NCI-H1417 (cell line): ENCODE measurements around the gene ZZZ3.
"Not testable (repeated sequence)": the region's sequence is repeated elsewhere in the genome, so short reads cannot be mapped to it uniquely, and the experiment has no call there.

ENCODE experiments used
- DNase-seq, 3 experiments: peaks; one replicate each; lab custom pipeline; 2025; lab: John Stamatoyannopoulos, UW

ZZZ3 gene

GRCh38 chr1:77670330-77670729, 12.1 kb downstream of the ZZZ3 start:
- no peak for DNase-seq

- DNase-seq, result no peak
Measured at GRCh38 chr1:77668924-77669449, 13.5 kb downstream of the ZZZ3 start.

GRCh38 chr1:77664939-77665516, 17.4 kb downstream of the ZZZ3 start:
- no peak for DNase-seq

- DNase-seq, result no peak
Measured at GRCh38 chr1:77661696-77662095, 20.8 kb downstream of the ZZZ3 start.

- DNase-seq, result no peak
Measured at GRCh38 chr1:77659879-77660593, 22.4 kb downstream of the ZZZ3 start.

- no peak for DNase-seq
Measured at GRCh38 chr1:77658271-77658670, 24.2 kb downstream of the ZZZ3 start.

GRCh38 chr1:77655431-77655974, 27.0 kb downstream of the ZZZ3 start:
- peak in 2 of 3 experiments; percentile 49 to 73 for DNase-seq

GRCh38 chr1:77652970-77653516, 29.4 kb downstream of the ZZZ3 start:
- no peak for DNase-seq

- no peak for DNase-seq
Measured at GRCh38 chr1:77652268-77652667, 30.2 kb downstream of the ZZZ3 start.

GRCh38 chr1:77649127-77649526, 33.3 kb downstream of the ZZZ3 start:
- no peak for DNase-seq

GRCh38 chr1:77646224-77646623, 36.2 kb downstream of the ZZZ3 start:
- not testable (repeated sequence) for DNase-seq

- DNase-seq, result no peak
Measured at GRCh38 chr1:77643456-77643855, 39.0 kb downstream of the ZZZ3 start.

- DNase-seq, result no peak
Measured at GRCh38 chr1:77642941-77643340, 39.5 kb downstream of the ZZZ3 start.

GRCh38 chr1:77642196-77642595, 40.3 kb downstream of the ZZZ3 start:
- DNase-seq, result no peak

- no peak for DNase-seq
Measured at GRCh38 chr1:77639557-77640069, 42.8 kb downstream of the ZZZ3 start.

GRCh38 chr1:77639056-77639455, 43.4 kb downstream of the ZZZ3 start:
- peak in 1 of 3 experiments; percentile 25 for DNase-seq

GRCh38 chr1:77636864-77637263, 45.6 kb downstream of the ZZZ3 start:
- DNase-seq, result no peak
